Tibial nerve (tissue), 4 donors: ENCODE data around the gene IL17RE. TPM values are rescaled to one million over a fixed set of nuclear protein-coding genes. Genes with fewer than 3 reads are reported as not detected.

Experiments used
- DNase-seq, 2 donors: peaks; one replicate each; pipeline ENCODE4 v3.0.0-alpha.2; 2019; ENCODE audit warnings: low spot score in 2 of 2
- H3K27ac ChIP-seq, 4 donors: fragments of 200-600 bp; sonication (generic) in 3 of 4; one replicate each; pipeline ENCODE4 v1.5.1; 2017 to 2019; ENCODE audit warnings: mild to moderate bottlenecking in 1 of 4
- H3K27me3 ChIP-seq, 2 donors: fragments of 200-600 bp; sonication (generic) in 1 of 2; one replicate each; pipeline versions ENCODE4 v1.5.1 to v1.6.0; 2017 to 2019
- H3K36me3 ChIP-seq, 3 donors: fragments of 200-600 bp; sonication (generic); one replicate each; pipeline ENCODE4 v1.5.1; 2018 to 2019
- H3K4me1 ChIP-seq, 4 donors: fragments of 200-600 bp; sonication (generic) in 3 of 4; one replicate each; pipeline ENCODE4 v1.5.1; 2017 to 2019
- H3K4me3 ChIP-seq, 4 donors: fragments of 200-600 bp; sonication (generic) in 3 of 4; one replicate each; pipeline ENCODE4 v1.5.1; 2017 to 2019; ENCODE audit warnings: mild to moderate bottlenecking in 1 of 4, moderate library complexity in 1 of 4
- H3K9me3 ChIP-seq, 4 donors: fragments of 200-600 bp; sonication (generic) in 3 of 4; one replicate each; pipeline ENCODE4 v1.5.1; 2017 to 2019
- CTCF ChIP-seq, 5 experiments: fragments of 200-600 bp in 3 of 5; fragments of 450-650 bp in 2 of 5; sonication (generic) in 3 of 5; IDR thresholded peaks; one replicate each; pipeline ENCODE4 v1.5.1; 2016 to 2019; ENCODE audit warnings: antibody characterized with exemption in 5 of 5, mild to moderate bottlenecking in 3 of 5, moderate library complexity in 2 of 5
- EP300 ChIP-seq, 2 donors: sonication (generic); formaldehyde crosslinking; IDR thresholded peaks; one replicate each; pipeline ENCODE4 v1.6.1; 2017; ENCODE audit warnings: antibody characterized with exemption in 2 of 2, mild to moderate bottlenecking in 1 of 2
- POLR2A ChIP-seq, 2 donors: fragments of 450-650 bp; IDR thresholded peaks; one replicate each; pipeline ENCODE4 v1.6.1; 2017; ENCODE audit warnings: antibody characterized with exemption in 2 of 2, mild to moderate bottlenecking in 2 of 2, moderate library complexity in 2 of 2
- WGBS, 2 donors: methylation state at CpG; one replicate each; pipeline ENCODE4 v1.1.5; 2018; 5-methylcytosine and 5-hydroxymethylcytosine counted together
- total RNA-seq, 4 donors: library from RNA; depleted of rRNA; stranded (reverse); fragments of >200 nt; gene quantifications; one replicate each; pipeline ENCODE4 v1.1.0, GENCODE V29; 2016

Gene IL17RE
- total RNA-seq, 4 donors from 2014 or later: 0.59 to 10.1 (median 5.6) TPM

- H3K27me3 ChIP-seq: no peaks in the 10 kb centered on the region
- H3K9me3 ChIP-seq: no peaks in the 10 kb centered on the region
- WGBS, 2 donors: 86 to 89% methylated on average over 7 to 12 of the region's 12 CpGs
- H3K4me3 ChIP-seq: no peak overlapping the region
- TF ChIP-seq CTCF (IDR thresholded peaks at IDR 0.05) (no peak), EP300 (IDR thresholded peaks at IDR 0.05) (no peak), POLR2A (IDR thresholded peaks at IDR 0.05) (no peak)
- no peak overlapping the region for H3K27ac ChIP-seq
- H3K36me3 ChIP-seq: no peaks in the 10 kb centered on the region
- H3K4me1 ChIP-seq: peaks cover 0 to 5% (median 0%) of the 10 kb centered on the region in 4 donors
- no peak for DNase-seq
These were observed 25.7 kb upstream of the IL17RE start for GRCh38 chr3:9876991-9877390.

- 74 to 77% methylated on average over 5 of the region's 5 CpGs for WGBS, 2 donors
- no peaks in the 10 kb centered on the region for H3K9me3 ChIP-seq
- TF ChIP-seq CTCF (IDR thresholded peaks at IDR 0.05) (no peak), POLR2A (IDR thresholded peaks at IDR 0.05) (no peak), EP300 (IDR thresholded peaks at IDR 0.05) (peak in 1 of 2 donors; percentile 12)
- H3K27me3 ChIP-seq: no peaks in the 10 kb centered on the region
- H3K27ac ChIP-seq: peak overlapping the region in 1 of 4 donors; percentile 22
- peaks cover 0 to 5% (median 0%) of the 10 kb centered on the region in 4 donors for H3K4me1 ChIP-seq
- DNase-seq: peak in 1 of 2 donors; percentile 30
- H3K36me3 ChIP-seq: no peaks in the 10 kb centered on the region
- no peak overlapping the region for H3K4me3 ChIP-seq
These were observed 23.9 kb upstream of the IL17RE start for GRCh38 chr3:9878700-9879099.

- Histone ChIP-seq H3K4me1 (peaks cover 0 to 5% (median 0%) of the 10 kb centered on the region in 4 donors), H3K36me3 (no peaks in the 10 kb centered on the region), H3K9me3 (no peaks in the 10 kb centered on the region), H3K27me3 (no peaks in the 10 kb centered on the region), H3K27ac (no peak within 1 kb of the TSS), H3K4me3 (no peak within 1 kb of the TSS)
- TF ChIP-seq EP300 (IDR thresholded peaks at IDR 0.05): no peak
- TF ChIP-seq CTCF (IDR thresholded peaks at IDR 0.05): no peak
- no peak for TF ChIP-seq POLR2A (IDR thresholded peaks at IDR 0.05)
- DNase-seq: no peak
- 81 to 87% methylated on average over 7 of the region's 7 CpGs for WGBS, 2 donors
These were observed 22.7 kb upstream of the IL17RE start, which contains the start of gene CIDEC for GRCh38 chr3:9879830-9880549. TSS of gene CIDEC (minus strand) at chr3:9880253. CDS start at chr3:9878486, 1,767 bp downstream.

GRCh38 chr3:9881441-9881840, 21.2 kb upstream of the IL17RE start:
- no peaks in the 10 kb centered on the region for H3K27me3 ChIP-seq
- H3K36me3 ChIP-seq: no peaks in the 10 kb centered on the region
- H3K9me3 ChIP-seq: no peaks in the 10 kb centered on the region
- no peak overlapping the region for H3K4me3 ChIP-seq
- TF ChIP-seq EP300 (IDR thresholded peaks at IDR 0.05) (no peak), POLR2A (IDR thresholded peaks at IDR 0.05) (no peak), CTCF (IDR thresholded peaks at IDR 0.05) (no peak)
- H3K27ac ChIP-seq: no peak overlapping the region
- no peaks in the 10 kb centered on the region for H3K4me1 ChIP-seq
- DNase-seq: no peak
- 92 to 95% methylated on average over 1 of the region's 1 CpG for WGBS, 2 donors

GRCh38 chr3:9883706-9884554, 18.7 kb upstream of the IL17RE start:
- no peaks in the 10 kb centered on the region for H3K4me1 ChIP-seq
- no peaks in the 10 kb centered on the region for H3K27me3 ChIP-seq
- no peak for TF ChIP-seq POLR2A (IDR thresholded peaks at IDR 0.05)
- no peak for TF ChIP-seq CTCF (IDR thresholded peaks at IDR 0.05)
- TF ChIP-seq EP300 (IDR thresholded peaks at IDR 0.05): no peak
- H3K36me3 ChIP-seq: no peaks in the 10 kb centered on the region
- H3K27ac ChIP-seq: peak overlapping the region in 1 of 4 donors; percentile 43
- DNase-seq: no peak
- 75 to 79% methylated on average over 7 of the region's 7 CpGs for WGBS, 2 donors
- no peaks in the 10 kb centered on the region for H3K9me3 ChIP-seq
- no peak overlapping the region for H3K4me3 ChIP-seq
